GM23338 (cell line): ENCODE measurements around the gene EXOC2. TPM values are rescaled to one million over a fixed set of nuclear protein-coding genes. Genes with fewer than 3 reads are reported as not detected.

Experiments
- ATAC-seq: fragments of 200-7000 bp; cut with Tn5 transposase; 3 replicates; pipeline ENCODE4 v1.9.1; 2020
- DNase-seq: peaks from one replicate; pipeline ENCODE4 v3.0.0-alpha.2; 2015; ENCODE audit warnings: low spot score
- H2AFZ ChIP-seq: fragments of 200-600 bp; sonication (generic); 2 replicates; pipeline ENCODE4 v1.8.0; 2016; ENCODE audit warnings: antibody characterized with exemption, mild to moderate bottlenecking, moderate library complexity
- H3F3A ChIP-seq: fragments of 200-600 bp; sonication (generic); replicated peaks from 2 replicates; pipeline ENCODE4 v1.8.0; 2017; ENCODE audit warnings: antibody characterized with exemption, mixed run types, low read depth
- H3K27ac ChIP-seq: fragments of 200-600 bp; sonication (generic); 2 replicates; pipeline ENCODE4 v1.6.1; 2016; ENCODE audit warnings: low read depth
- H3K27me3 ChIP-seq: fragments of 200-600 bp; sonication (generic); 2 replicates; pipeline ENCODE4 v1.8.0; 2016; ENCODE audit warnings: mild to moderate bottlenecking, mixed run types, moderate library complexity; ENCODE audit not compliant: insufficient read depth
- H3K36me3 ChIP-seq: fragments of 200-600 bp; sonication (generic); 2 replicates; pipeline ENCODE4 v1.8.0; 2016; ENCODE audit warnings: mild to moderate bottlenecking; ENCODE audit not compliant: insufficient read depth
- H3K4me1 ChIP-seq: fragments of 200-600 bp; sonication (generic); 2 replicates; pipeline ENCODE4 v1.8.0; 2016; ENCODE audit warnings: mild to moderate bottlenecking, moderate library complexity; ENCODE audit not compliant: insufficient read depth
- H3K4me2 ChIP-seq: fragments of 200-600 bp; sonication (generic); 2 replicates; pipeline ENCODE4 v1.7.1; 2017; ENCODE audit warnings: mixed run types
- H3K4me3 ChIP-seq: fragments of 200-600 bp; sonication (generic); 2 replicates; pipeline ENCODE4 v1.6.1; 2016; ENCODE audit warnings: mixed run types
- H3K79me2 ChIP-seq: fragments of 200-600 bp; sonication (generic); replicated peaks from 2 replicates; pipeline ENCODE4 v1.8.0; 2017; ENCODE audit warnings: mild to moderate bottlenecking; ENCODE audit not compliant: insufficient read depth
- H3K9me2 ChIP-seq: fragments of 200-600 bp; sonication (generic); 2 replicates; pipeline ENCODE4 v1.8.0; 2017; ENCODE audit not compliant: insufficient read depth
- H4K20me1 ChIP-seq: fragments of 200-600 bp; sonication (generic); replicated peaks from 2 replicates; pipeline ENCODE4 v1.8.0; 2017; ENCODE audit warnings: mild to moderate bottlenecking; ENCODE audit not compliant: insufficient read depth
- H3K27ac Mint-ChIP-seq: 2 replicates; pipeline ENCODE4 v1.8.0; 2020; ENCODE audit warnings: inconsistent platforms, mild to moderate bottlenecking, moderate library complexity, mixed read lengths
- H3K27me3 Mint-ChIP-seq: 3 replicates; pipeline ENCODE4 v1.8.0; 2022; ENCODE audit warnings: low read depth, mild to moderate bottlenecking, moderate library complexity, mixed read lengths, inconsistent platforms; ENCODE audit not compliant: insufficient read depth, poor library complexity
- H3K36me3 Mint-ChIP-seq: 3 replicates; pipeline ENCODE4 v1.8.0; 2021; ENCODE audit warnings: low read depth, mild to moderate bottlenecking, inconsistent platforms, moderate library complexity, mixed read lengths
- H3K4me1 Mint-ChIP-seq: 3 replicates; pipeline ENCODE4 v1.8.0; 2020; ENCODE audit warnings: mild to moderate bottlenecking, inconsistent platforms, mixed read lengths
- H3K4me3 Mint-ChIP-seq: 3 replicates; pipeline ENCODE4 v1.8.0; 2021; ENCODE audit warnings: moderate library complexity, mild to moderate bottlenecking, inconsistent platforms, mixed read lengths
- H3K9me3 Mint-ChIP-seq: 3 replicates; pipeline ENCODE4 v1.8.0; 2020; ENCODE audit warnings: moderate library complexity, mild to moderate bottlenecking, inconsistent platforms, mixed read lengths
- CREB1 ChIP-seq: fragments of 250-450 bp; sonication (Bioruptor Pico); IDR thresholded peaks from 2 replicates; pipeline ENCODE4 v1.5.0; 2020; ENCODE audit warnings: low read depth, mild to moderate bottlenecking, moderate library complexity
- CTCF ChIP-seq, 2 experiments: fragments of 200-600 bp in 1 of 2; sonication (generic) in 1 of 2; conservative IDR thresholded peaks; 2 replicates each; pipeline versions ENCODE4 v1.5.1 to v1.6.1; 2016 to 2017; ENCODE audit warnings: antibody characterized with exemption in 2 of 2, low read depth in 2 of 2, mild to moderate bottlenecking in 2 of 2, moderate library complexity in 1 of 2
- ETS1 ChIP-seq: IDR thresholded peaks from 2 replicates; pipeline ENCODE4 v1.6.1; 2016; ENCODE audit warnings: antibody characterized with exemption
- EZH2 ChIP-seq: fragments of 200-600 bp; sonication (generic); IDR thresholded peaks from one replicate; pipeline ENCODE4 v1.8.0; 2017; ENCODE audit warnings: antibody characterized with exemption, mild to moderate bottlenecking, low read depth; ENCODE audit not compliant: unreplicated experiment
- EZH2phosphoT487 ChIP-seq: fragments of 200-600 bp; sonication (generic); IDR thresholded peaks from one replicate; pipeline ENCODE4 v1.8.1; 2018; ENCODE audit warnings: antibody characterized with exemption; ENCODE audit not compliant: unreplicated experiment
- JUNB ChIP-seq: IDR thresholded peaks from one replicate; pipeline ENCODE4 v1.6.1; 2016; ENCODE audit warnings: antibody characterized with exemption; ENCODE audit not compliant: unreplicated experiment
- NANOG ChIP-seq: IDR thresholded peaks from 2 replicates; pipeline ENCODE4 v1.6.1; 2016; ENCODE audit warnings: antibody characterized with exemption, borderline replicate concordance
- POLR2AphosphoS5 ChIP-seq: IDR thresholded peaks from 2 replicates; pipeline ENCODE4 v1.6.1; 2016; ENCODE audit warnings: antibody characterized with exemption, low read depth
- REST ChIP-seq: IDR thresholded peaks from one replicate; pipeline ENCODE4 v1.6.1; 2018; ENCODE audit warnings: antibody characterized with exemption; ENCODE audit not compliant: unreplicated experiment
- STAT1 ChIP-seq: IDR thresholded peaks from one replicate; pipeline ENCODE4 v1.6.1; 2016; ENCODE audit warnings: antibody characterized with exemption; ENCODE audit not compliant: unreplicated experiment
- ZNF114 ChIP-seq: fragments of 250-450 bp; sonication (Bioruptor Pico); IDR thresholded peaks from 2 replicates; pipeline ENCODE4 v1.5.0; 2020; ENCODE audit warnings: mild to moderate bottlenecking, moderate library complexity
- ZNF331 ChIP-seq: fragments of 250-450 bp; sonication (Bioruptor Pico); IDR thresholded peaks from 2 replicates; pipeline ENCODE4 v1.5.0; 2020; ENCODE audit warnings: low read depth, mild to moderate bottlenecking, moderate library complexity
- ZNF462 ChIP-seq: fragments of 250-450 bp; sonication (Bioruptor Pico); IDR thresholded peaks from 2 replicates; pipeline ENCODE4 v1.5.0; 2020; ENCODE audit warnings: mild to moderate bottlenecking, moderate library complexity
- polyA plus RNA-seq: library from polyadenylated mRNA; unstranded; fragments of >200 nt; fragmentation: Nextera tagmentation; extraction: Ambion mirVana; gene quantifications from 2 replicates; pipeline ENCODE4 v1.2.1, GENCODE V29; 2016
- total RNA-seq: library from RNA; depleted of rRNA; stranded (reverse); fragments of >200 nt; shearing (Covaris generic); gene quantifications from 2 replicates; pipeline ENCODE4 v1.2.3, GENCODE V29; 2014

EXOC2 gene
- total and polyA plus RNA-seq, 2 experiments from 2014 or later: 28.7 to 93.6 TPM

GRCh38 chr6:451847-452246 lies 241.1 kb downstream of the EXOC2 start:
- H3K4me3 ChIP-seq: no peak overlapping the region
- H3K36me3 ChIP-seq: no peaks in the 10 kb centered on the region
- H3K4me1 ChIP-seq: no peaks in the 10 kb centered on the region
- H3F3A ChIP-seq: no peaks in the 10 kb centered on the region
- ATAC-seq: no peak
- H3K4me1 Mint-ChIP-seq: peaks cover 5% of the 10 kb centered on the region
- no peak for TF ChIP-seq EZH2phosphoT487
- no peak for TF ChIP-seq CREB1 (CRISPR knock-in tag)
- TF ChIP-seq JUNB: no peak
- no peak for TF ChIP-seq CTCF (conservative IDR thresholded peaks at IDR 0.05; ENCODE audit: low read depth in 2 of 2)
- no peak for TF ChIP-seq ZNF462
- no peak for TF ChIP-seq REST
- TF ChIP-seq STAT1: no peak
- TF ChIP-seq POLR2AphosphoS5: no peak
- no peak for TF ChIP-seq ZNF331 (CRISPR knock-in tag)
- no peak for TF ChIP-seq ZNF114 (CRISPR knock-in tag)
- TF ChIP-seq EZH2: no peak
- no peak for TF ChIP-seq ETS1
- no peak for TF ChIP-seq NANOG
- H3K9me2 ChIP-seq: 0 out of 2 replicates have a peak, but pooled peaks cover 4% of the 10 kb centered on the region
- H3K27ac ChIP-seq: no peak overlapping the region
- no peak overlapping the region; the same call in 1 of the 2 replicates for H3K27ac Mint-ChIP-seq
- peaks cover 6% of the 10 kb centered on the region for H3K27me3 Mint-ChIP-seq
- DNase-seq: no peak
- peaks cover 20% of the 10 kb centered on the region for H3K36me3 Mint-ChIP-seq
- no peaks in the 10 kb centered on the region for H3K79me2 ChIP-seq
- no peak overlapping the region for H3K4me3 Mint-ChIP-seq
- no peak overlapping the region for H2AFZ ChIP-seq
- H3K9me3 Mint-ChIP-seq: peaks cover 34% of the 10 kb centered on the region
- H4K20me1 ChIP-seq: no peaks in the 10 kb centered on the region
- no peaks in the 10 kb centered on the region for H3K27me3 ChIP-seq
- no peak overlapping the region for H3K4me2 ChIP-seq
